ENCODE data around the gene SCGB3A1.

SCGB3A1 gene

GRCh38 chr5:180618829-180619562 lies 27.7 kb upstream of the SCGB3A1 start:
- H3K27ac Mint-ChIP-seq: no peak overlapping the region
- H3K27me3 Mint-ChIP-seq: peaks cover 12% of the 10 kb centered on the region
- H3K4me1 Mint-ChIP-seq (ENCODE audit: low read depth): no peaks in the 10 kb centered on the region
- intact Hi-C loops (cut with micrococcal nuclease): no loop called here
- no peaks in the 10 kb centered on the region for H3K9me3 Mint-ChIP-seq
- no peak overlapping the region for H3K4me3 Mint-ChIP-seq
- no peaks in the 10 kb centered on the region for H3K36me3 Mint-ChIP-seq (ENCODE audit: low read depth)

GRCh38 chr5:180618487-180618828 lies 27.2 kb upstream of the SCGB3A1 start:
- intact Hi-C loops (cut with micrococcal nuclease): no loop called here
- no peak overlapping the region for H3K4me3 Mint-ChIP-seq
- no peaks in the 10 kb centered on the region for H3K9me3 Mint-ChIP-seq
- peaks cover 12% of the 10 kb centered on the region for H3K27me3 Mint-ChIP-seq
- H3K4me1 Mint-ChIP-seq (ENCODE audit: low read depth): no peaks in the 10 kb centered on the region
- H3K36me3 Mint-ChIP-seq (ENCODE audit: low read depth): no peaks in the 10 kb centered on the region
- H3K27ac Mint-ChIP-seq: no peak overlapping the region

- Mint-ChIP-seq H3K4me1 (ENCODE audit: low read depth) (no peaks in the 10 kb centered on the region), H3K27me3 (peaks cover 6% of the 10 kb centered on the region), H3K4me3 (no peak overlapping the region), H3K9me3 (no peaks in the 10 kb centered on the region), H3K36me3 (ENCODE audit: low read depth) (no peaks in the 10 kb centered on the region), H3K27ac (no peak overlapping the region)
- intact Hi-C loops (cut with micrococcal nuclease): no loop called here
Measured at GRCh38 chr5:180613814-180614188, 22.5 kb upstream of the SCGB3A1 start.

GRCh38 chr5:180613188-180613813 lies 22.0 kb upstream of the SCGB3A1 start:
- H3K27me3 Mint-ChIP-seq: peaks cover 2% of the 10 kb centered on the region
- no peaks in the 10 kb centered on the region for H3K4me1 Mint-ChIP-seq (ENCODE audit: low read depth)
- H3K4me3 Mint-ChIP-seq: no peak overlapping the region
- no peaks in the 10 kb centered on the region for H3K36me3 Mint-ChIP-seq (ENCODE audit: low read depth)
- intact Hi-C loops (cut with micrococcal nuclease): no loop called here
- no peaks in the 10 kb centered on the region for H3K9me3 Mint-ChIP-seq
- H3K27ac Mint-ChIP-seq: no peak overlapping the region

GRCh38 chr5:180612683-180613082 lies 21.4 kb upstream of the SCGB3A1 start:
- Mint-ChIP-seq H3K36me3 (ENCODE audit: low read depth) (no peaks in the 10 kb centered on the region), H3K27me3 (no peaks in the 10 kb centered on the region), H3K4me1 (ENCODE audit: low read depth) (no peaks in the 10 kb centered on the region), H3K9me3 (no peaks in the 10 kb centered on the region), H3K27ac (no peak overlapping the region), H3K4me3 (no peak overlapping the region)
- intact Hi-C loops (cut with micrococcal nuclease): no loop called here

- intact Hi-C loops (cut with micrococcal nuclease): no loop called here
- Mint-ChIP-seq H3K9me3 (no peaks in the 10 kb centered on the region), H3K4me1 (ENCODE audit: low read depth) (no peaks in the 10 kb centered on the region)
Measured at GRCh38 chr5:180611140-180611850, 20.0 kb upstream of the SCGB3A1 start.

GRCh38 chr5:180609817-180610550 lies 18.7 kb upstream of the SCGB3A1 start:
- H3K36me3 Mint-ChIP-seq (ENCODE audit: low read depth): no peaks in the 10 kb centered on the region
- no peaks in the 10 kb centered on the region for H3K9me3 Mint-ChIP-seq
- no peaks in the 10 kb centered on the region for H3K27me3 Mint-ChIP-seq
- intact Hi-C loops (cut with micrococcal nuclease): no loop called here
- no peak overlapping the region for H3K27ac Mint-ChIP-seq
- H3K4me3 Mint-ChIP-seq: no peak overlapping the region
- no peaks in the 10 kb centered on the region for H3K4me1 Mint-ChIP-seq (ENCODE audit: low read depth)

More at GRCh38 chr5:180611140-180611850, 20.0 kb upstream of the SCGB3A1 start:
- Mint-ChIP-seq H3K27me3 (no peaks in the 10 kb centered on the region), H3K36me3 (ENCODE audit: low read depth) (no peaks in the 10 kb centered on the region), H3K27ac (no peak overlapping the region), H3K4me3 (no peak overlapping the region)

- H3K36me3 Mint-ChIP-seq (ENCODE audit: low read depth): no peaks in the 10 kb centered on the region
- H3K4me3 Mint-ChIP-seq: no peak overlapping the region
- H3K9me3 Mint-ChIP-seq: no peaks in the 10 kb centered on the region
- no peaks in the 10 kb centered on the region for H3K27me3 Mint-ChIP-seq
- intact Hi-C loops (cut with micrococcal nuclease): no loop called here
- H3K4me1 Mint-ChIP-seq (ENCODE audit: low read depth): no peaks in the 10 kb centered on the region
- no peak overlapping the region for H3K27ac Mint-ChIP-seq
Measured at GRCh38 chr5:180609386-180609785, 18.1 kb upstream of the SCGB3A1 start.

- Mint-ChIP-seq H3K4me1 (ENCODE audit: low read depth) (no peaks in the 10 kb centered on the region), H3K27me3 (no peaks in the 10 kb centered on the region), H3K9me3 (no peaks in the 10 kb centered on the region), H3K4me3 (no peak overlapping the region), H3K36me3 (ENCODE audit: low read depth) (no peaks in the 10 kb centered on the region), H3K27ac (no peak overlapping the region)
- intact Hi-C loops (cut with micrococcal nuclease): no loop called here
Measured at GRCh38 chr5:180608572-180609310, 17.4 kb upstream of the SCGB3A1 start.

GRCh38 chr5:180607861-180608571 lies 16.7 kb upstream of the SCGB3A1 start:
- Mint-ChIP-seq H3K9me3 (no peaks in the 10 kb centered on the region), H3K4me3 (no peak overlapping the region), H3K36me3 (ENCODE audit: low read depth) (no peaks in the 10 kb centered on the region), H3K27me3 (no peaks in the 10 kb centered on the region), H3K27ac (no peak overlapping the region), H3K4me1 (ENCODE audit: low read depth) (no peaks in the 10 kb centered on the region)
- intact Hi-C loops (cut with micrococcal nuclease): no loop called here

- H3K4me3 Mint-ChIP-seq: no peak overlapping the region
- no peaks in the 10 kb centered on the region for H3K27me3 Mint-ChIP-seq
- no peaks in the 10 kb centered on the region for H3K36me3 Mint-ChIP-seq (ENCODE audit: low read depth)
- no peaks in the 10 kb centered on the region for H3K9me3 Mint-ChIP-seq
- intact Hi-C loops (cut with micrococcal nuclease): no loop called here
- H3K27ac Mint-ChIP-seq: no peak overlapping the region
- no peaks in the 10 kb centered on the region for H3K4me1 Mint-ChIP-seq (ENCODE audit: low read depth)
Measured at GRCh38 chr5:180606215-180606785, 15.0 kb upstream of the SCGB3A1 start.

GRCh38 chr5:180605554-180606214 lies 14.4 kb upstream of the SCGB3A1 start:
- Mint-ChIP-seq H3K36me3 (ENCODE audit: low read depth) (no peaks in the 10 kb centered on the region), H3K27ac (no peak overlapping the region), H3K4me1 (ENCODE audit: low read depth) (no peaks in the 10 kb centered on the region), H3K9me3 (no peaks in the 10 kb centered on the region), H3K4me3 (no peak overlapping the region), H3K27me3 (no peaks in the 10 kb centered on the region)
- intact Hi-C loops (cut with micrococcal nuclease): no loop called here

Measured in dendritic cell treated with granulocyte-macrophage colony-stimulating factor and Interleukin-4, amounts not matched to agents 40 ng/mL and 50 ng/mL, for 4 days (primary cell).